Smooth muscle cell (in vitro differentiated cells): ENCODE results near the gene ANLN. TPM values are rescaled to one million over a fixed set of nuclear protein-coding genes. Genes with fewer than 3 reads are reported as not detected.
"Not testable (repeated sequence)": the region's sequence is repeated elsewhere in the genome, so short reads cannot be mapped to it uniquely, and the experiment has no call there.

Experiments
- DNase-seq: peaks from one replicate; lab custom pipeline; 2025; ENCODE audit not compliant: unreplicated experiment; lab: John Stamatoyannopoulos, UW
- H2AFZ ChIP-seq: fragments of 200-600 bp; sonication (generic); 2 replicates; pipeline ENCODE4 v1.6.0; 2016; ENCODE audit warnings: antibody characterized with exemption, low read depth, mild to moderate bottlenecking
- H3F3A ChIP-seq: fragments of 200-600 bp; sonication (generic); 2 replicates; pipeline ENCODE4 v1.6.0; 2017; ENCODE audit warnings: antibody characterized with exemption, low read depth
- H3K27ac ChIP-seq: fragments of 200-600 bp; sonication (generic); 2 replicates; pipeline ENCODE4 v1.5.1; 2016; ENCODE audit warnings: low read depth, mild to moderate bottlenecking
- H3K27me3 ChIP-seq: fragments of 200-600 bp; sonication (generic); 2 replicates; pipeline ENCODE4 v1.6.1; 2016; ENCODE audit warnings: low read depth, mild to moderate bottlenecking
- H3K36me3 ChIP-seq: fragments of 200-600 bp; sonication (generic); 2 replicates; pipeline ENCODE4 v1.5.1; 2016; ENCODE audit warnings: low read depth
- H3K4me1 ChIP-seq: fragments of 200-600 bp; sonication (generic); 2 replicates; pipeline ENCODE4 v1.5.1; 2016; ENCODE audit warnings: low read depth
- H3K4me2 ChIP-seq: fragments of 200-600 bp; sonication (generic); 2 replicates; pipeline ENCODE4 v1.6.0; 2016; ENCODE audit warnings: mild to moderate bottlenecking
- H3K4me3 ChIP-seq: fragments of 200-600 bp; sonication (generic); 2 replicates; pipeline ENCODE4 v1.5.1; 2016; ENCODE audit warnings: mild to moderate bottlenecking
- H3K79me2 ChIP-seq: fragments of 200-600 bp; sonication (generic); 2 replicates; pipeline ENCODE4 v1.6.0; 2016; ENCODE audit warnings: low read depth, mild to moderate bottlenecking
- H3K9ac ChIP-seq: fragments of 200-600 bp; sonication (generic); 2 replicates; pipeline ENCODE4 v1.6.0; 2016; ENCODE audit warnings: low read depth
- H3K9me3 ChIP-seq: fragments of 200-600 bp; sonication (generic); replicated peaks from 2 replicates; pipeline ENCODE4 v1.5.1; 2016; ENCODE audit warnings: low read depth
- H4K20me1 ChIP-seq: fragments of 200-600 bp; sonication (generic); 2 replicates; pipeline ENCODE4 v1.6.0; 2016; ENCODE audit warnings: low read depth
- CTCF ChIP-seq: fragments of 200-600 bp; sonication (generic); IDR thresholded peaks from 2 replicates; pipeline ENCODE4 v1.5.1; 2017; ENCODE audit warnings: borderline replicate concordance, mild to moderate bottlenecking, antibody characterized with exemption; ENCODE audit not compliant: insufficient read depth, poor library complexity, severe bottlenecking
- WGBS: methylation state at CpG from one replicate; pipeline ENCODE4 v1.1.7; 2016; ENCODE audit warnings: low lambda C conversion rate; 5-methylcytosine and 5-hydroxymethylcytosine counted together
- polyA plus RNA-seq: library from polyadenylated mRNA; unstranded; fragments of >200 nt; fragmentation: Nextera tagmentation; extraction: Ambion mirVana; gene quantifications from 2 replicates; pipeline ENCODE4 v1.2.1, GENCODE V29; 2016
- total RNA-seq: library from RNA; depleted of rRNA; stranded (reverse); fragments of >200 nt; gene quantifications from 2 replicates; pipeline ENCODE4 v1.2.3, GENCODE V29; 2014

Gene ANLN
- total and polyA plus RNA-seq, 2 experiments from 2014 or later = 9.0 to 28.7 TPM

GRCh38 chr7:36475381-36475780 is 85.7 kb downstream of the ANLN start:
- Histone ChIP-seq H4K20me1 (no peaks in the 10 kb centered on the region), H3F3A (no peaks in the 10 kb centered on the region), H3K79me2 (no peaks in the 10 kb centered on the region), H3K4me3 (no peak overlapping the region), H3K36me3 (no peaks in the 10 kb centered on the region), H3K4me2 (no peak overlapping the region), H2AFZ (no peak overlapping the region), H3K9me3 (no peaks in the 10 kb centered on the region), H3K9ac (no peak overlapping the region), H3K4me1 (no peaks in the 10 kb centered on the region), H3K27me3 (no peaks in the 10 kb centered on the region), H3K27ac (no peak overlapping the region)
- no peak for TF ChIP-seq CTCF
- WGBS = 93% methylated on average over 3 of the region's 3 CpGs
- DNase-seq = no peak

GRCh38 chr7:36478745-36479144 is 89.1 kb downstream of the ANLN start:
- H3K27ac ChIP-seq = no peak overlapping the region
- WGBS = 93% methylated on average over 2 of the region's 2 CpGs

GRCh38 chr7:36483853-36484252 is 94.2 kb downstream of the ANLN start:
- 89% methylated on average over 4 of the region's 4 CpGs for WGBS

More at GRCh38 chr7:36478745-36479144, 89.1 kb downstream of the ANLN start:
- H4K20me1 ChIP-seq = no peaks in the 10 kb centered on the region
- no peak overlapping the region for H3K4me3 ChIP-seq
- no peaks in the 10 kb centered on the region for H3K79me2 ChIP-seq
- no peak overlapping the region for H3K4me2 ChIP-seq
- TF ChIP-seq CTCF = no peak
- no peak overlapping the region for H3K9ac ChIP-seq
- H3K4me1 ChIP-seq = no peaks in the 10 kb centered on the region
- no peak overlapping the region for H2AFZ ChIP-seq
- H3K27me3 ChIP-seq = no peaks in the 10 kb centered on the region
- no peaks in the 10 kb centered on the region for H3K9me3 ChIP-seq
- no peaks in the 10 kb centered on the region for H3F3A ChIP-seq
- H3K36me3 ChIP-seq = no peaks in the 10 kb centered on the region
- DNase-seq = no peak

GRCh38 chr7:36484265-36484664 is 94.6 kb downstream of the ANLN start:
- Histone ChIP-seq H3K4me1 (no peaks in the 10 kb centered on the region), H3K36me3 (no peaks in the 10 kb centered on the region), H3K27me3 (no peaks in the 10 kb centered on the region), H3K4me2 (no peak overlapping the region), H3K4me3 (no peak overlapping the region), H4K20me1 (no peaks in the 10 kb centered on the region), H3K9me3 (no peaks in the 10 kb centered on the region), H3K9ac (no peak overlapping the region), H3F3A (no peaks in the 10 kb centered on the region), H3K79me2 (no peaks in the 10 kb centered on the region), H2AFZ (no peak overlapping the region), H3K27ac (no peak overlapping the region)
- TF ChIP-seq CTCF = no peak
- WGBS = 77% methylated on average over 8 of the region's 8 CpGs
- no peak for DNase-seq

More at GRCh38 chr7:36483853-36484252, 94.2 kb downstream of the ANLN start:
- H3K27ac ChIP-seq, H3K27me3 ChIP-seq, H3K36me3 ChIP-seq, H4K20me1 ChIP-seq, H3K9me3 ChIP-seq, H2AFZ ChIP-seq, H3K4me2 ChIP-seq, H3F3A ChIP-seq, H3K4me1 ChIP-seq, H3K4me3 ChIP-seq, H3K79me2 ChIP-seq, H3K9ac ChIP-seq, DNase-seq: not testable (repeated sequence)
